ENCODE data around the gene PERM1.

The PERM1 gene

DNA sequence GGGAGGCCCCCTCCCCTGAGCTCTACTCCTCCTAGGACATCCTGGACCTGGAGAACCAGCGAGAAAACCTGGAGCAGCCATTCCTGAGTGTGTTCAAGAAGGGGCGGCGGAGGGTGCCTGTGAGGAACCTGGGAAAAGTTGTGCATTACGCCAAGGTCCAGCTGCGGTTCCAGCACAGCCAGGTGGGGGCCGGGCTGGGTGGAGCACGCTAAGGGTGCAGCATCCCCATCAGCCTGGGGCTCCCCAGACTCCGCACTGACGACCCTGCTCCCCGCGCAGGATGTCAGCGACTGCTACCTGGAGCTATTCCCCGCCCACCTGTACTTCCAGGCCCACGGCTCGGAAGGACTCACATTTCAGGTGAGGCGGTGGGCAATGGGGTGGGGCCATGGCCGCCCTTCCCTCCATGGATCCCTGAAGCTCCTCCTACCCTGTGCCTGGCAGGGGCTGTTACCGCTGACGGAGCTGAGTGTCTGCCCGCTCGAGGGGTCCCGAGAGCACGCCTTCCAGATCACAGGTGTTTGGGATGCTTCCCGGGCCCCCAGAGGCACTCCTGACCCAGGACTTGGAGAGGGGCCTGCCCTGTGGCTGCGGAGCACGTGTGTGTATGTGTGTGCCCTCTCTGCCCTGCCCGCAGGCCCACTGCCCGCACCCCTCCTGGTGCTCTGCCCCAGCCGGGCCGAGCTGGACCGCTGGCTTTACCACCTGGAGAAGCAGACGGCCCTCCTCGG lies 11.5 kb downstream of the PERM1 start:
- no peaks in the 10 kb centered on the region for H3K36me3 ChIP-seq (ENCODE audit: control insufficient read depth, insufficient read depth, low read length)
- H3K56ac ChIP-seq (ENCODE audit: low read length), result no peak overlapping the region
- H2AK5ac ChIP-seq (ENCODE audit: low read length), result no peak overlapping the region
- H3K4me3 ChIP-seq (ENCODE audit: low read length), result no peak overlapping the region
- H3K4me1 ChIP-seq (ENCODE audit: control insufficient read depth, low read depth, low read length), result no peaks in the 10 kb centered on the region
- H3K79me1 ChIP-seq (ENCODE audit: low read length), result no peaks in the 10 kb centered on the region
- H3K9ac ChIP-seq (ENCODE audit: low read length), result no peak overlapping the region
- H3K79me2 ChIP-seq (ENCODE audit: control insufficient read depth, insufficient read depth, low read length), result no peaks in the 10 kb centered on the region
- no peaks in the 10 kb centered on the region for H3K27me3 ChIP-seq (ENCODE audit: insufficient read depth, low read length, poor library complexity)
- H2BK5ac ChIP-seq (ENCODE audit: low read length), result no peak overlapping the region
- no peak overlapping the region for H3K27ac ChIP-seq (ENCODE audit: low read depth, low read length)
- H2BK15ac ChIP-seq (replicated peaks; ENCODE audit: low read depth), result no peak overlapping the region
- no peak overlapping the region for H4K8ac ChIP-seq (ENCODE audit: low read depth, low read length)
- no peak for DNase-seq
- H3K18ac ChIP-seq (ENCODE audit: low read length), result no peak overlapping the region
- no peak overlapping the region for H4K5ac ChIP-seq (ENCODE audit: low read length)
- H3K4me2 ChIP-seq (ENCODE audit: low read length), result no peak overlapping the region
- no CpG with 5 or more reads among the region's 33 CpGs for WGBS (ENCODE audit: extremely low coverage, insufficient coverage, low lambda C conversion rate)
- H2BK120ac ChIP-seq (ENCODE audit: low read depth, low read length), result no peak overlapping the region
- H3K23ac ChIP-seq (ENCODE audit: low read length), result no peak overlapping the region
- H3K4ac ChIP-seq (ENCODE audit: low read depth, low read length), result no peak overlapping the region

DNA sequence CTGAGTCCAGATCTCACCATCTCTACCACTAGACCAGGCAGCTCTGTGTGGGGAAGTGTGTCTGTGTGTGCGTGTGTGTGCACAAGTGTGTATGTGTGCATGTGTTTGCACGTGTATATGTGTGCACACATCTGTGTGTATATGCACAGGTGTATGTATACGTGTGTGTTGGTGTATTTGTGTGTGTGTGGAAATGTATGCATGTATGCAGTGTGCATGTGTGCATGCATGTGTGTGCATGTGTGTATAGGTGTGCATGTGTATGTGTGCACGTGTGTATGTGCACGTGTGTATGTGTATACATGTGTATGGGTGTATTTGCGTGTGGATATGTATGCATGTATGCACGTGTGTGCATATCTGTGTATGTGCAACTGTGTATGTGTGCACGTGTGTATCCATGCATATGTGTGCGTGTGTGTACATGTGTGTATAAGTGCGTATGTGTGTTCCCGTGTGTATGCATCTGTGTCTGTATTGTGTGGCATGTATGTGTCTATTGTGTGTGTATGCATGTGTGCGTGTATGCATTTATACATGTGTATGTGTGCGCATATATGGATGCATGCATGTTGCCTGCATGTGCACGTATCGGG lies 12.5 kb downstream of the PERM1 start:
- H4K8ac ChIP-seq (ENCODE audit: low read depth, low read length), result no peak overlapping the region
- no CpG with 5 or more reads among the region's 15 CpGs for WGBS (ENCODE audit: extremely low coverage, insufficient coverage, low lambda C conversion rate)
- H4K5ac ChIP-seq (ENCODE audit: low read length), result no peak overlapping the region
- no peak overlapping the region for H3K18ac ChIP-seq (ENCODE audit: low read length)
- H3K23ac ChIP-seq (ENCODE audit: low read length), result no peak overlapping the region
- H3K4me2 ChIP-seq (ENCODE audit: low read length), result no peak overlapping the region
- no peaks in the 10 kb centered on the region for H3K79me2 ChIP-seq (ENCODE audit: control insufficient read depth, insufficient read depth, low read length)
- H3K27me3 ChIP-seq (ENCODE audit: insufficient read depth, low read length, poor library complexity), result no peaks in the 10 kb centered on the region
- no peaks in the 10 kb centered on the region for H3K36me3 ChIP-seq (ENCODE audit: control insufficient read depth, insufficient read depth, low read length)
- H3K4me3 ChIP-seq (ENCODE audit: low read length), result no peak overlapping the region
- H2BK120ac ChIP-seq (ENCODE audit: low read depth, low read length), result no peak overlapping the region
- H3K27ac ChIP-seq (ENCODE audit: low read depth, low read length), result no peak overlapping the region
- H2BK15ac ChIP-seq (replicated peaks; ENCODE audit: low read depth), result no peak overlapping the region
- no peak overlapping the region for H3K4ac ChIP-seq (ENCODE audit: low read depth, low read length)
- H3K4me1 ChIP-seq (ENCODE audit: control insufficient read depth, low read depth, low read length), result no peaks in the 10 kb centered on the region
- DNase-seq, result no peak
- H2AK5ac ChIP-seq (ENCODE audit: low read length), result no peak overlapping the region
- no peak overlapping the region for H3K9ac ChIP-seq (ENCODE audit: low read length)
- no peak overlapping the region for H3K56ac ChIP-seq (ENCODE audit: low read length)
- no peak overlapping the region for H2BK5ac ChIP-seq (ENCODE audit: low read length)
- no peaks in the 10 kb centered on the region for H3K79me1 ChIP-seq (ENCODE audit: low read length)

- H3K79me1 ChIP-seq (ENCODE audit: low read length), result no peaks in the 10 kb centered on the region
- H3K27me3 ChIP-seq (ENCODE audit: insufficient read depth, low read length, poor library complexity), result no peaks in the 10 kb centered on the region
Observed at GRCh38 chr1:967466-968343, 14.2 kb downstream of the PERM1 start.

DNA sequence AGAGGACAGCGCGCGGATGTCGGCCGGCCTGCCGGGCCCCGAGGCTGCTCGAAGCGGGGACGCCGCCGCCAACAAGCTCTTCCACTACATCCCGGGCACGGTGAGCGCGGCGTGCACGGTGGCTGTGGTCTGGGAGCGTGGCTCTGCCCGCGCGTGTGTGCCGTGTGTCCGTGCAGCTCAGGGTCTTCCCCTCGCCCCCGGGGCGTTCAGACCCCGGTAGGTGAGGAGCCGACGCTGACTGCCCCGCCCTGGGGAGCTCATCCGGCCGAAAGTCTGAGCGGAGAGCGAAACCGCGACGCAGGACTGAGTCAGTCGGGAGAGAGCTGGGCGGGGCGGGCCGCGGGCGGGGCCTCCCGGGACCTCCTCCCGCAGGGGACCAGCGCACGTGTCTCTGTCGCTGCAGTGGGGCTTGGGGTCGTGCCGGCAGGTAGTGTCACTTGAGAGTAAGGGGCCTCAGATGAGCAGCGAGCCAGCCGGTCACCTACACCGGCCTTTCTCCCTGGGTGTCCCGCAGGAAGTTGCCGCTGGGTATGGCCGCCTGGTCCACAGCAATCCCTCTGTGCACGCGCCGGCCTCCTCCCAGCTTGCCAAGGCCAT lies 15.1 kb downstream of the PERM1 start:
- Histone ChIP-seq H3K79me2 (ENCODE audit: control insufficient read depth, insufficient read depth, low read length) (no peaks in the 10 kb centered on the region), H3K18ac (ENCODE audit: low read length) (no peak overlapping the region), H3K4me3 (ENCODE audit: low read length) (peak overlapping the region; percentile 30), H3K4ac (ENCODE audit: low read depth, low read length) (no peak overlapping the region), H3K27ac (ENCODE audit: low read depth, low read length) (no peak overlapping the region), H3K4me1 (ENCODE audit: control insufficient read depth, low read depth, low read length) (no peaks in the 10 kb centered on the region), H3K79me1 (ENCODE audit: low read length) (no peaks in the 10 kb centered on the region), H3K9ac (ENCODE audit: low read length) (peak overlapping the region; percentile 81), H4K5ac (ENCODE audit: low read length) (no peak overlapping the region), H3K4me2 (ENCODE audit: low read length) (peak overlapping the region; percentile 79), H2BK5ac (ENCODE audit: low read length) (no peak overlapping the region), H4K8ac (ENCODE audit: low read depth, low read length) (no peak overlapping the region), H3K27me3 (ENCODE audit: insufficient read depth, low read length, poor library complexity) (no peaks in the 10 kb centered on the region), H2AK5ac (ENCODE audit: low read length) (no peak overlapping the region), H3K56ac (ENCODE audit: low read length) (peak overlapping the region; percentile 94), H3K36me3 (ENCODE audit: control insufficient read depth, insufficient read depth, low read length) (no peaks in the 10 kb centered on the region), H2BK15ac (replicated peaks; ENCODE audit: low read depth) (no peak overlapping the region), H3K23ac (ENCODE audit: low read length) (no peak overlapping the region), H2BK120ac (ENCODE audit: low read depth, low read length) (no peak overlapping the region)
- no CpG with 5 or more reads among the region's 60 CpGs for WGBS (ENCODE audit: extremely low coverage, insufficient coverage, low lambda C conversion rate)
- peak; percentile 69 for DNase-seq

More at GRCh38 chr1:967466-968343, 14.2 kb downstream of the PERM1 start:
- H3K56ac ChIP-seq (ENCODE audit: low read length), result peak overlapping the region; percentile 62
- H3K23ac ChIP-seq (ENCODE audit: low read length), result no peak overlapping the region
- no peaks in the 10 kb centered on the region for H3K79me2 ChIP-seq (ENCODE audit: control insufficient read depth, insufficient read depth, low read length)
- H2BK15ac ChIP-seq (replicated peaks; ENCODE audit: low read depth), result no peak overlapping the region
- WGBS (ENCODE audit: extremely low coverage, insufficient coverage, low lambda C conversion rate), result no CpG with 5 or more reads among the region's 23 CpGs
- H3K27ac ChIP-seq (ENCODE audit: low read depth, low read length), result no peak overlapping the region
- H3K9ac ChIP-seq (ENCODE audit: low read length), result no peak overlapping the region
- no peak overlapping the region for H4K8ac ChIP-seq (ENCODE audit: low read depth, low read length)
- H3K4ac ChIP-seq (ENCODE audit: low read depth, low read length), result no peak overlapping the region
- no peak overlapping the region for H4K5ac ChIP-seq (ENCODE audit: low read length)
- H3K36me3 ChIP-seq (ENCODE audit: control insufficient read depth, insufficient read depth, low read length), result no peaks in the 10 kb centered on the region
- H3K18ac ChIP-seq (ENCODE audit: low read length), result no peak overlapping the region
- H2BK120ac ChIP-seq (ENCODE audit: low read depth, low read length), result no peak overlapping the region
- no peak overlapping the region for H2BK5ac ChIP-seq (ENCODE audit: low read length)
- H2AK5ac ChIP-seq (ENCODE audit: low read length), result no peak overlapping the region
- no peaks in the 10 kb centered on the region for H3K4me1 ChIP-seq (ENCODE audit: control insufficient read depth, low read depth, low read length)
- H3K4me3 ChIP-seq (ENCODE audit: low read length), result no peak overlapping the region
- no peak for DNase-seq
- no peak overlapping the region for H3K4me2 ChIP-seq (ENCODE audit: low read length)

GRCh38 chr1:966135-966703 lies 15.7 kb downstream of the PERM1 start, which contains the start of gene PLEKHN1:
Gene PLEKHN1, plus strand, starts transcription at chr1:966482. Its CDS starts 50 bp downstream, at chr1:966532.
- Histone ChIP-seq H2BK15ac (replicated peaks; ENCODE audit: low read depth) (no peak within 1 kb of the TSS), H3K79me1 (ENCODE audit: low read length) (no peaks in the 10 kb centered on the region), H3K18ac (ENCODE audit: low read length) (no peak within 1 kb of the TSS), H3K9ac (ENCODE audit: low read length) (peak within 1 kb of the TSS; percentile 81), H3K27me3 (ENCODE audit: insufficient read depth, low read length, poor library complexity) (no peaks in the 10 kb centered on the region), H3K23ac (ENCODE audit: low read length) (no peak within 1 kb of the TSS), H4K8ac (ENCODE audit: low read depth, low read length) (no peak within 1 kb of the TSS), H4K5ac (ENCODE audit: low read length) (no peak within 1 kb of the TSS), H3K27ac (ENCODE audit: low read depth, low read length) (no peak within 1 kb of the TSS), H3K56ac (ENCODE audit: low read length) (peak within 1 kb of the TSS; percentile 94), H3K36me3 (ENCODE audit: control insufficient read depth, insufficient read depth, low read length) (no peaks in the 10 kb centered on the region), H2AK5ac (ENCODE audit: low read length) (no peak within 1 kb of the TSS), H3K4me3 (ENCODE audit: low read length) (peak within 1 kb of the TSS; percentile 30), H3K79me2 (ENCODE audit: control insufficient read depth, insufficient read depth, low read length) (no peaks in the 10 kb centered on the region), H3K4me1 (ENCODE audit: control insufficient read depth, low read depth, low read length) (no peaks in the 10 kb centered on the region), H2BK120ac (ENCODE audit: low read depth, low read length) (no peak within 1 kb of the TSS), H3K4me2 (ENCODE audit: low read length) (peak within 1 kb of the TSS; percentile 79), H3K4ac (ENCODE audit: low read depth, low read length) (no peak within 1 kb of the TSS), H2BK5ac (ENCODE audit: low read length) (no peak within 1 kb of the TSS)
- peak; percentile 67 for DNase-seq
- WGBS (ENCODE audit: extremely low coverage, insufficient coverage, low lambda C conversion rate), result no CpG with 5 or more reads among the region's 31 CpGs

Measured in mesendoderm (in vitro differentiated cells).